Gastrocnemius medialis (tissue), 4 donors: Measurements from ENCODE around the gene EID2.

ENCODE experiments used
- CTCF ChIP-seq, 5 experiments: fragments of 450-650 bp in 3 of 5; fragments of 200-600 bp in 2 of 5; sonication (generic) in 2 of 5; IDR thresholded peaks in 4 of 5; conservative IDR thresholded peaks in 1 of 5; 1 replicate in 4 of 5; 2 replicates in 1 of 5; pipeline ENCODE4 v1.5.1; 2016 to 2019; ENCODE audit warnings: antibody characterized with exemption in 5 of 5, mild to moderate bottlenecking in 3 of 5, moderate library complexity in 3 of 5
- POLR2A ChIP-seq, 2 donors: fragments of 450-650 bp; IDR thresholded peaks; one replicate each; pipeline ENCODE4 v1.6.1; 2017; ENCODE audit warnings: antibody characterized with exemption in 2 of 2, mild to moderate bottlenecking in 2 of 2, moderate library complexity in 2 of 2

DNA sequence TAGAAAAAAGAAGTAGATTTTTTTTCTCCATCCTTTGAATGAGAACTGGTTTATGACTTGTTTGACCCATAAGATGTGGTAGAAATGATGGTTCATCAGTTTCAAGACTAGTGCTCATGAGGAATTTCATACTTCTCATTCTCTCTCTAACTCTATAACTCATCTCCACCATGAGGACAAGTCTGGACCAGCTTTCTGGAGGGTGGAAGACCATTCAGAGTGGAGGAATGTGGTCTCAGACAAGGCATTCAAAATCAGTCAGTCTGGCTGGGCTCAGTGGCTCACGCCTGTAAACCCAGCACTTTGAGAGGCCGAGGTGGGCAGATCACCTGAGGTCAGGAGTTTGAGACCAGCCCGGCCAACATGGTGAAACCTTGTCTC is 3.5 kb upstream of the EID2 start:
- TF ChIP-seq POLR2A (IDR thresholded peaks at IDR 0.05): no peak
- no peak for TF ChIP-seq CTCF (IDR thresholded peaks at IDR 0.05 in 4 of 5, conservative IDR thresholded peaks at IDR 0.05 in 1 of 5)
